SU-DHL-6 (cell line): ENCODE data around the gene CEP104.

Experiments used
- EZH2phosphoT487 ChIP-seq: fragments of 200-600 bp; sonication (generic), shearing (Covaris generic); conservative IDR thresholded peaks from 2 replicates; pipeline ENCODE4 v1.6.1; 2018; ENCODE audit warnings: mild to moderate bottlenecking, antibody characterized with exemption, low read length, moderate library complexity, mixed read lengths
- TF ChIP-seq, protein P1 (sequence below): fragments of 200-600 bp; sonication (generic); IDR thresholded peaks from one replicate; pipeline ENCODE4 v1.5.1; 2017; ENCODE audit warnings: antibody characterized with exemption, mild to moderate bottlenecking, low read length, moderate library complexity; ENCODE audit not compliant: insufficient read depth, poor library complexity, severe bottlenecking

DNA sequence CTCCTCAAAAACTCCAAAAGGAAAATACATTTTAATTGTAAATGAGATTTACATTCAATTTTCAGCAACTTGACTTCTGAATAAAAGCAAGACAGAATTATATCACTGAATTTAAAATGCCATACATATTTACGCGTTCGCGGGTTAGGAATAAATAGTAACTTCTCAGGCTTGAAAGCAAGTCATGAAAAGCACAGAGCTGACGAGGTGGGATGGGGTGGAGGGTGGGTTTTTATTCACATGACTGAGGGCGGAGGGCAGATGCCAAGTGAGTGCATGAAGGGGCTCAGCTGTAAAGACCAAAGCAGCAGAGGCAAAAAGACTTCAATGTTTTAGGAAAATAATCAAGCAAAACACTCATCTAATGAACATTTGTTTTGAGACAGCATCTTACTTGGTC is 5.7 kb downstream of the CEP104 start:
- TF ChIP-seq, protein P1, sequence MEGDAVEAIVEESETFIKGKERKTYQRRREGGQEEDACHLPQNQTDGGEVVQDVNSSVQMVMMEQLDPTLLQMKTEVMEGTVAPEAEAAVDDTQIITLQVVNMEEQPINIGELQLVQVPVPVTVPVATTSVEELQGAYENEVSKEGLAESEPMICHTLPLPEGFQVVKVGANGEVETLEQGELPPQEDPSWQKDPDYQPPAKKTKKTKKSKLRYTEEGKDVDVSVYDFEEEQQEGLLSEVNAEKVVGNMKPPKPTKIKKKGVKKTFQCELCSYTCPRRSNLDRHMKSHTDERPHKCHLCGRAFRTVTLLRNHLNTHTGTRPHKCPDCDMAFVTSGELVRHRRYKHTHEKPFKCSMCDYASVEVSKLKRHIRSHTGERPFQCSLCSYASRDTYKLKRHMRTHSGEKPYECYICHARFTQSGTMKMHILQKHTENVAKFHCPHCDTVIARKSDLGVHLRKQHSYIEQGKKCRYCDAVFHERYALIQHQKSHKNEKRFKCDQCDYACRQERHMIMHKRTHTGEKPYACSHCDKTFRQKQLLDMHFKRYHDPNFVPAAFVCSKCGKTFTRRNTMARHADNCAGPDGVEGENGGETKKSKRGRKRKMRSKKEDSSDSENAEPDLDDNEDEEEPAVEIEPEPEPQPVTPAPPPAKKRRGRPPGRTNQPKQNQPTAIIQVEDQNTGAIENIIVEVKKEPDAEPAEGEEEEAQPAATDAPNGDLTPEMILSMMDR = no peak
- TF ChIP-seq EZH2phosphoT487 = no peak
